Esophagus muscularis mucosa (tissue), 3 donors: ENCODE results near the gene PRKCE.

ENCODE experiments used
- EP300 ChIP-seq: sonication (generic); formaldehyde crosslinking; IDR thresholded peaks from one replicate; pipeline ENCODE4 v1.6.1; 2017; ENCODE audit warnings: antibody characterized with exemption
- POLR2AphosphoS5 ChIP-seq, 2 donors: sonication (generic); formaldehyde crosslinking; IDR thresholded peaks; one replicate each; pipeline ENCODE4 v1.6.1; 2017; ENCODE audit warnings: antibody characterized with exemption in 2 of 2

- TF ChIP-seq POLR2AphosphoS5 (IDR thresholded peaks at IDR 0.05) (no peak), EP300 (no peak)
These were observed 355.9 kb downstream of the PRKCE start for GRCh38 chr2:46007412-46007811.
